Measurements from ENCODE around the gene PADI6.

Gene PADI6

GRCh38 chr1:17400725-17401341 is 28.8 kb downstream of the PADI6 start:
- ATAC-seq: no peak
- TF ChIP-seq ZFP30 (CRISPR knock-in tag; IDR thresholded peaks at IDR 0.05) (no peak), ZNF70 (CRISPR knock-in tag; IDR thresholded peaks at IDR 0.05) (no peak)
- TF ChIP-seq, protein P1, sequence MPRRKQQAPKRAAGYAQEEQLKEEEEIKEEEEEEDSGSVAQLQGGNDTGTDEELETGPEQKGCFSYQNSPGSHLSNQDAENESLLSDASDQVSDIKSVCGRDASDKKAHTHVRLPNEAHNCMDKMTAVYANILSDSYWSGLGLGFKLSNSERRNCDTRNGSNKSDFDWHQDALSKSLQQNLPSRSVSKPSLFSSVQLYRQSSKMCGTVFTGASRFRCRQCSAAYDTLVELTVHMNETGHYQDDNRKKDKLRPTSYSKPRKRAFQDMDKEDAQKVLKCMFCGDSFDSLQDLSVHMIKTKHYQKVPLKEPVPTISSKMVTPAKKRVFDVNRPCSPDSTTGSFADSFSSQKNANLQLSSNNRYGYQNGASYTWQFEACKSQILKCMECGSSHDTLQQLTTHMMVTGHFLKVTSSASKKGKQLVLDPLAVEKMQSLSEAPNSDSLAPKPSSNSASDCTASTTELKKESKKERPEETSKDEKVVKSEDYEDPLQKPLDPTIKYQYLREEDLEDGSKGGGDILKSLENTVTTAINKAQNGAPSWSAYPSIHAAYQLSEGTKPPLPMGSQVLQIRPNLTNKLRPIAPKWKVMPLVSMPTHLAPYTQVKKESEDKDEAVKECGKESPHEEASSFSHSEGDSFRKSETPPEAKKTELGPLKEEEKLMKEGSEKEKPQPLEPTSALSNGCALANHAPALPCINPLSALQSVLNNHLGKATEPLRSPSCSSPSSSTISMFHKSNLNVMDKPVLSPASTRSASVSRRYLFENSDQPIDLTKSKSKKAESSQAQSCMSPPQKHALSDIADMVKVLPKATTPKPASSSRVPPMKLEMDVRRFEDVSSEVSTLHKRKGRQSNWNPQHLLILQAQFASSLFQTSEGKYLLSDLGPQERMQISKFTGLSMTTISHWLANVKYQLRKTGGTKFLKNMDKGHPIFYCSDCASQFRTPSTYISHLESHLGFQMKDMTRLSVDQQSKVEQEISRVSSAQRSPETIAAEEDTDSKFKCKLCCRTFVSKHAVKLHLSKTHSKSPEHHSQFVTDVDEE (CRISPR knock-in tag; IDR thresholded peaks at IDR 0.05): no peak

GRCh38 chr1:17401841-17402240 is 29.8 kb downstream of the PADI6 start:
- TF ChIP-seq, protein P2, sequence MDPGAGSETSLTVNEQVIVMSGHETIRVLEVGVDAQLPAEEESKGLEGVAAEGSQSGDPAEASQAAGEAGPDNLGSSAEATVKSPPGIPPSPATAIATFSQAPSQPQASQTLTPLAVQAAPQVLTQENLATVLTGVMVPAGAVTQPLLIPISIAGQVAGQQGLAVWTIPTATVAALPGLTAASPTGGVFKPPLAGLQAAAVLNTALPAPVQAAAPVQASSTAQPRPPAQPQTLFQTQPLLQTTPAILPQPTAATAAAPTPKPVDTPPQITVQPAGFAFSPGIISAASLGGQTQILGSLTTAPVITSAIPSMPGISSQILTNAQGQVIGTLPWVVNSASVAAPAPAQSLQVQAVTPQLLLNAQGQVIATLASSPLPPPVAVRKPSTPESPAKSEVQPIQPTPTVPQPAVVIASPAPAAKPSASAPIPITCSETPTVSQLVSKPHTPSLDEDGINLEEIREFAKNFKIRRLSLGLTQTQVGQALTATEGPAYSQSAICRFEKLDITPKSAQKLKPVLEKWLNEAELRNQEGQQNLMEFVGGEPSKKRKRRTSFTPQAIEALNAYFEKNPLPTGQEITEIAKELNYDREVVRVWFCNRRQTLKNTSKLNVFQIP (CRISPR knock-in tag; IDR thresholded peaks at IDR 0.05; ENCODE audit: borderline replicate concordance, low read depth): no peak
- TF ChIP-seq ESRRG (CRISPR knock-in tag; IDR thresholded peaks at IDR 0.05): no peak
- no peak for TF ChIP-seq ZNF8 (CRISPR knock-in tag; IDR thresholded peaks at IDR 0.05)
- TF ChIP-seq CSRNP3 (CRISPR knock-in tag; IDR thresholded peaks at IDR 0.05): no peak
- TF ChIP-seq ZNF565 (CRISPR knock-in tag; conservative IDR thresholded peaks at IDR 0.05; ENCODE audit: low read depth): no peak
- no peak for TF ChIP-seq ARNTL (CRISPR knock-in tag; IDR thresholded peaks at IDR 0.05; ENCODE audit: borderline replicate concordance, low read depth)
- no peak for TF ChIP-seq ISL1 (CRISPR knock-in tag; IDR thresholded peaks at IDR 0.05)
- ATAC-seq: no peak

DNA sequence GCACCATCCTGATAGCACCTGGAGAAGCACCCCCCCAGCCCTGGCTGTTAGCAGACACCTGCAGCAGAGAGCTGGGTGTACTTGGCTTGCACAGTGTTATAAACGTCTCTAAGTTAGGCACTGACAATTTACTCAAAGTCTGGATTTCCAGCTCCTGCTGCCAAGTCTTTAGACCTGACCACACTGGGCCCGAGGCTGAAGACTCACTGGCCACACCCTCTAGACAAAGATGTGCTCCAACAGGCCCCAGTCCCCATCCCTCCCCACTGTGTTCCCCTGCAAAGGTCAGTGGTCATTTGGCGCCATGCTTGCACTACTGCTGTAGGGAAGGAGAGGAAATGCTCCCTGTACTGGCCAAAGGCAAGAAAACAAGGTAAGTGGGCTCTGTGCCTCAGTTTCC is 31.1 kb downstream of the PADI6 start:
- TF ChIP-seq CSRNP3 (CRISPR knock-in tag; IDR thresholded peaks at IDR 0.05): no peak
- no peak for TF ChIP-seq CREB5 (CRISPR knock-in tag; IDR thresholded peaks at IDR 0.05; ENCODE audit: low read depth)
- no peak for TF ChIP-seq OSR1 (CRISPR knock-in tag; IDR thresholded peaks at IDR 0.05)
- TF ChIP-seq, protein P2 (CRISPR knock-in tag; IDR thresholded peaks at IDR 0.05; ENCODE audit: borderline replicate concordance, low read depth): no peak
- TF ChIP-seq ZNF565 (CRISPR knock-in tag; conservative IDR thresholded peaks at IDR 0.05; ENCODE audit: low read depth): no peak
- no peak for TF ChIP-seq PPARA (CRISPR knock-in tag; IDR thresholded peaks at IDR 0.05; ENCODE audit: borderline replicate concordance)
- TF ChIP-seq RARB (CRISPR knock-in tag; IDR thresholded peaks at IDR 0.05): no peak
- no peak for TF ChIP-seq ARNTL (CRISPR knock-in tag; IDR thresholded peaks at IDR 0.05; ENCODE audit: borderline replicate concordance, low read depth)
- TF ChIP-seq, protein P1 (CRISPR knock-in tag; IDR thresholded peaks at IDR 0.05): no peak
- TF ChIP-seq TCF4 (CRISPR knock-in tag; IDR thresholded peaks at IDR 0.05; ENCODE audit: borderline replicate concordance): no peak
- no peak for TF ChIP-seq ZFP30 (CRISPR knock-in tag; IDR thresholded peaks at IDR 0.05)
- TF ChIP-seq ESRRG (CRISPR knock-in tag; IDR thresholded peaks at IDR 0.05): no peak
- no peak for TF ChIP-seq TOX (CRISPR knock-in tag; IDR thresholded peaks at IDR 0.05; ENCODE audit: borderline replicate concordance)
- no peak for TF ChIP-seq ZNF70 (CRISPR knock-in tag; IDR thresholded peaks at IDR 0.05)
- no peak for TF ChIP-seq GLIS3 (CRISPR knock-in tag; IDR thresholded peaks at IDR 0.05)
- no peak for TF ChIP-seq SNAI2 (CRISPR knock-in tag; IDR thresholded peaks at IDR 0.05)
- TF ChIP-seq, protein P3, sequence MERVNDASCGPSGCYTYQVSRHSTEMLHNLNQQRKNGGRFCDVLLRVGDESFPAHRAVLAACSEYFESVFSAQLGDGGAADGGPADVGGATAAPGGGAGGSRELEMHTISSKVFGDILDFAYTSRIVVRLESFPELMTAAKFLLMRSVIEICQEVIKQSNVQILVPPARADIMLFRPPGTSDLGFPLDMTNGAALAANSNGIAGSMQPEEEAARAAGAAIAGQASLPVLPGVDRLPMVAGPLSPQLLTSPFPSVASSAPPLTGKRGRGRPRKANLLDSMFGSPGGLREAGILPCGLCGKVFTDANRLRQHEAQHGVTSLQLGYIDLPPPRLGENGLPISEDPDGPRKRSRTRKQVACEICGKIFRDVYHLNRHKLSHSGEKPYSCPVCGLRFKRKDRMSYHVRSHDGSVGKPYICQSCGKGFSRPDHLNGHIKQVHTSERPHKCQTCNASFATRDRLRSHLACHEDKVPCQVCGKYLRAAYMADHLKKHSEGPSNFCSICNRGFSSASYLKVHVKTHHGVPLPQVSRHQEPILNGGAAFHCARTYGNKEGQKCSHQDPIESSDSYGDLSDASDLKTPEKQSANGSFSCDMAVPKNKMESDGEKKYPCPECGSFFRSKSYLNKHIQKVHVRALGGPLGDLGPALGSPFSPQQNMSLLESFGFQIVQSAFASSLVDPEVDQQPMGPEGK (CRISPR knock-in tag; IDR thresholded peaks at IDR 0.05; ENCODE audit: borderline replicate concordance): no peak
- no peak for TF ChIP-seq ZFP3 (CRISPR knock-in tag; IDR thresholded peaks at IDR 0.05)
- ATAC-seq: no peak

Measured in SK-N-SH treated with all-trans-retinoic acid at 6 μM for 48 hours (cell line).